Kidney epithelial cell (primary cell): ENCODE measurements around the gene ARGLU1. TPM values are rescaled to one million over a fixed set of nuclear protein-coding genes. Genes with fewer than 3 reads are reported as not detected.

Experiments used
- DNase-seq: peaks from one replicate; pipeline ENCODE4 v3.0.0-alpha.2; 2010; ENCODE audit warnings: low read depth
- H3K27me3 ChIP-seq: 2 replicates; pipeline ENCODE4 v1.6.0; 2011; ENCODE audit warnings: low read length; ENCODE audit not compliant: control insufficient read depth, insufficient read depth
- H3K36me3 ChIP-seq: 2 replicates; pipeline ENCODE4 v1.5.1; 2011; ENCODE audit warnings: low read length; ENCODE audit not compliant: control insufficient read depth, insufficient read depth
- H3K4me3 ChIP-seq: 2 replicates; pipeline ENCODE4 v1.5.1; 2011; ENCODE audit warnings: low read depth, mild to moderate bottlenecking, control low read depth, low read length
- CTCF ChIP-seq: IDR thresholded peaks from 2 replicates; pipeline ENCODE4 v1.5.1; 2011; ENCODE audit warnings: mild to moderate bottlenecking, moderate library complexity, low read length, control low read depth, inconsistent platforms; ENCODE audit not compliant: insufficient read depth, poor library complexity, severe bottlenecking
- total RNA-seq: library from RNA; depleted of rRNA; stranded (reverse); fragments of >200 nt; gene quantifications from 2 replicates; pipeline ENCODE4 v1.2.3, GENCODE V29; 2015

Gene ARGLU1
- total RNA-seq, 1 donor from 2014 or later = 50.1 TPM

DNA sequence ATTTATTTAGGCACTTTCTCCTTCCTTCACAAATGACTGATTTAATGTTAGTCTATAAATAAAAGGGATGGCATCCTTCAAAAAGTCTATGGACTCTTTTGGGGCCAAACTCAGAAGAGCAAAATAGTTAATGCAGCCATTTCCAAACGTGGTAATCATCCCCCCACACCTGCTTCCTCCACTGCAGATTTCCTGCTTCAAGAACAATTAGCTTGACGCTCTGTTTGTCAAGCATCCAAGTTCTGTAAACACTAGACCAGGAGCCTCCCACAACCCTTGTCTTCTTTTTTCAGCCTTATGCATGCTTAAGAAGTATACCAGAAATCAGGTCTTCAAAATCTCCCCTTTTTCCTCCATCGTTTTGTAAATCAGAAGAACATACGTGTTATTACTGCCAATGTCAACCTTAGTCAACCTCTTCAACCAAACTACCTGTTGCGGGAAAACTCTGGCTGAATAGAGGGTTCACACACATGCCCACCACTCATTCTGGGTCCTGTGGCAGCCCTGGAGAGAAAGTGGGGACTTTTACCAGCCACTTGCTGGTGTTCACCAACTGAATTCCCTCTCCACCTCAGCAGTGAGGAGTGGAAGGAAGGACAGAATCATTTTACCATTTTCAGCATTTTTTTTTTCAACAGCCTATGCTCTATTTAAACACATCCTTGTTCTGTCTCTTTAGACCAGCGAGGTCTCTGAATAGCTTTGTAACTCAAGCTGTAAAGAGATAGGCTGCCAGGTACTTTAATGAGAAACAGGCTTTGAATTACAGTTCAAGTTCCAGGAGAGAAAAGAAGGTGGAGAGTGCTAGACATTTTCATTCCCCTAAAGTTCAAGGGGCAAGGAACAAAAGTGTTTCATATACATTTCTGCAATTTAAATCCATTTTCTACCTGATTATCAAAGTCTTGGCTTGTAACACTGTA is 71.6 kb downstream of the ARGLU1 start:
- no peak for DNase-seq
- TF ChIP-seq CTCF = no peak
- no peaks in the 10 kb centered on the region for H3K27me3 ChIP-seq
- no peak overlapping the region for H3K4me3 ChIP-seq
- peaks cover 6% of the 10 kb centered on the region for H3K36me3 ChIP-seq

DNA sequence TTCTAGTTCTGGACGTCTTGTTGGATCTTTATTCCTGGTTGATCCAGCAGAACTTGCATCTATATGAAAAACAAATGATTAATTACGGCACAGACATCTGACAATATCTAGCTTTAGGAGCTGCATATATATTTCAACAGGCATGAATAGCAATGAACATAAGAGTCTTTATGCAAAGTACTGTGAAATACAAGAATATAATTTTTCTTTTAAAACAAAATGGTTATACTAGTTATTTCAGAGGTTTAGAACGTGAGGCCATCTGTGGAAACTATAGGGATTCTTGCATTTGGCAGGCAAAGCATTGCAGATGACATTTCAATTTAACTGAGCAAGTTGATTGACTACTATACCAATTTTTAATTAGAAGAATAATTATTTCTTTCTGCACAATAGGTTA is 73.0 kb downstream of the ARGLU1 start:
- no peak overlapping the region for H3K4me3 ChIP-seq
- H3K36me3 ChIP-seq = peaks cover 6% of the 10 kb centered on the region
- TF ChIP-seq CTCF = no peak

DNA sequence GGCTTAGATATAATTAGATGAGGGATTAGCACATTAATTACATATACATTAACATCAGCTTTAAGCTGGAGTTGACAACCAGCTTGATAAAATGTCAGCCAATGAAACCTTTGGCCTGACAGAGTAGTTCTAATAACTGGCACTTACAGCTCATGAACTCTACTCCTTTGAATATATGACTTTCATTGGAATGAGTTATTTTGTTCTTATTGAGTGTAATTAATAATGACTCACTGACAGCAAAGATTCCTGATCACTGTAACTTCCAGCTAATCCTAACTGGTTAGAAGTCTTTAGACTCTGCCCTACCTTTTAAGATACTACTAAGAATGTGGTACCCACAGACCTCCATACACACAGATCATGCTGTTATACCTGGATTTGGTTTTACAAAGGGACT is 73.4 kb downstream of the ARGLU1 start:
- H3K36me3 ChIP-seq = peaks cover 6% of the 10 kb centered on the region
- DNase-seq = no peak
- no peaks in the 10 kb centered on the region for H3K27me3 ChIP-seq
- no peak overlapping the region for H3K4me3 ChIP-seq
- no peak for TF ChIP-seq CTCF

More for the DNA sequence above, 73.0 kb downstream of the ARGLU1 start:
- no peak for DNase-seq
- H3K27me3 ChIP-seq = no peaks in the 10 kb centered on the region

- H3K36me3 ChIP-seq = peaks cover 6% of the 10 kb centered on the region
- no peak for TF ChIP-seq CTCF
- no peaks in the 10 kb centered on the region for H3K27me3 ChIP-seq
- H3K4me3 ChIP-seq = no peak overlapping the region
- DNase-seq = no peak
Measured at GRCh38 chr13:106493533-106494220, 74.3 kb downstream of the ARGLU1 start.

GRCh38 chr13:106492588-106493475 is 75.1 kb downstream of the ARGLU1 start:
- no peak for DNase-seq
- no peak overlapping the region for H3K4me3 ChIP-seq
- peaks cover 6% of the 10 kb centered on the region for H3K36me3 ChIP-seq
- no peaks in the 10 kb centered on the region for H3K27me3 ChIP-seq
- no peak for TF ChIP-seq CTCF
